Measurements from ENCODE around the gene FHIT. TPM values are rescaled to one million over a fixed set of nuclear protein-coding genes. Genes with fewer than 3 reads are reported as not detected.

FHIT gene
- polyA plus RNA-seq, 1 donor from 2014 or later = 17.3 TPM

GRCh38 chr3:59786374-59786773 lies 1464.9 kb downstream of the FHIT start:
- Mint-ChIP-seq H3K36me3 (no peaks in the 10 kb centered on the region), H3K4me3 (no peak overlapping the region), H3K9me3 (no peaks in the 10 kb centered on the region), H3K27ac (no peak overlapping the region), H3K27me3 (no peaks in the 10 kb centered on the region), H3K4me1 (peaks cover 4 to 11% (median 4%) of the 10 kb centered on the region in 3 donors)

- Mint-ChIP-seq H3K9me3 (peaks cover 0 to 2% (median 0%) of the 10 kb centered on the region in 3 donors), H3K4me1 (peaks cover 3 to 8% (median 4%) of the 10 kb centered on the region in 3 donors), H3K27me3 (no peaks in the 10 kb centered on the region), H3K27ac (peak overlapping the region in 2 of 3 donors; percentile 64 to 87), H3K36me3 (no peaks in the 10 kb centered on the region), H3K4me3 (no peak overlapping the region)
Measured at GRCh38 chr3:59784164-59784563, 1467.1 kb downstream of the FHIT start.

- peaks cover 3 to 8% (median 4%) of the 10 kb centered on the region in 3 donors for H3K4me1 Mint-ChIP-seq
- H3K27ac Mint-ChIP-seq = peak overlapping the region in 1 of 3 donors; percentile 87
- H3K9me3 Mint-ChIP-seq = peaks cover 0 to 2% (median 0%) of the 10 kb centered on the region in 3 donors
- no peaks in the 10 kb centered on the region for H3K27me3 Mint-ChIP-seq
- no peaks in the 10 kb centered on the region for H3K36me3 Mint-ChIP-seq
- no peak overlapping the region for H3K4me3 Mint-ChIP-seq
Measured at GRCh38 chr3:59783468-59783988, 1467.7 kb downstream of the FHIT start.

- Mint-ChIP-seq H3K4me3 (no peak overlapping the region), H3K9me3 (peaks cover 0 to 2% (median 0%) of the 10 kb centered on the region in 3 donors), H3K27me3 (no peaks in the 10 kb centered on the region), H3K4me1 (peaks cover 8 to 13% (median 12%) of the 10 kb centered on the region in 3 donors), H3K27ac (no peak overlapping the region), H3K36me3 (no peaks in the 10 kb centered on the region)
Measured at GRCh38 chr3:59782664-59783063, 1468.6 kb downstream of the FHIT start.

- no peak overlapping the region for H3K4me3 Mint-ChIP-seq
- no peaks in the 10 kb centered on the region for H3K27me3 Mint-ChIP-seq
- peaks cover 10 to 17% (median 16%) of the 10 kb centered on the region in 3 donors for H3K4me1 Mint-ChIP-seq
- H3K9me3 Mint-ChIP-seq = peaks cover 0 to 2% (median 0%) of the 10 kb centered on the region in 3 donors
- no peaks in the 10 kb centered on the region for H3K36me3 Mint-ChIP-seq
- H3K27ac Mint-ChIP-seq = no peak overlapping the region
Measured at GRCh38 chr3:59780209-59780608, 1471.0 kb downstream of the FHIT start.

GRCh38 chr3:59779260-59779659 lies 1472.0 kb downstream of the FHIT start:
- peaks cover 10 to 17% (median 15%) of the 10 kb centered on the region in 3 donors for H3K4me1 Mint-ChIP-seq
- peaks cover 0 to 2% (median 0%) of the 10 kb centered on the region in 3 donors for H3K9me3 Mint-ChIP-seq
- H3K4me3 Mint-ChIP-seq = no peak overlapping the region
- no peak overlapping the region for H3K27ac Mint-ChIP-seq
- H3K36me3 Mint-ChIP-seq = no peaks in the 10 kb centered on the region
- H3K27me3 Mint-ChIP-seq = no peaks in the 10 kb centered on the region

- Mint-ChIP-seq H3K9me3 (peaks cover 0 to 2% (median 0%) of the 10 kb centered on the region in 3 donors), H3K4me3 (no peak overlapping the region), H3K27me3 (no peaks in the 10 kb centered on the region), H3K36me3 (no peaks in the 10 kb centered on the region), H3K27ac (peak overlapping the region in 2 of 3 donors; percentile 6 to 60), H3K4me1 (peaks cover 10 to 16% (median 13%) of the 10 kb centered on the region in 3 donors)
Measured at GRCh38 chr3:59777667-59778077, 1473.6 kb downstream of the FHIT start.

GRCh38 chr3:59777066-59777465 lies 1474.2 kb downstream of the FHIT start:
- H3K9me3 Mint-ChIP-seq = peaks cover 0 to 2% (median 0%) of the 10 kb centered on the region in 3 donors
- H3K27me3 Mint-ChIP-seq = peaks cover under 1% of the 10 kb centered on the region
- peaks cover 12 to 16% (median 13%) of the 10 kb centered on the region in 3 donors for H3K4me1 Mint-ChIP-seq
- no peak overlapping the region for H3K27ac Mint-ChIP-seq
- H3K36me3 Mint-ChIP-seq = no peaks in the 10 kb centered on the region
- H3K4me3 Mint-ChIP-seq = no peak overlapping the region

GRCh38 chr3:59775761-59776325 lies 1475.4 kb downstream of the FHIT start:
- H3K4me3 Mint-ChIP-seq = no peak overlapping the region
- H3K36me3 Mint-ChIP-seq = no peaks in the 10 kb centered on the region
- H3K9me3 Mint-ChIP-seq = peaks cover 0 to 2% (median 0%) of the 10 kb centered on the region in 3 donors

GRCh38 chr3:59775106-59775505 lies 1476.1 kb downstream of the FHIT start:
- Mint-ChIP-seq H3K4me3 (no peak overlapping the region), H3K27ac (no peak overlapping the region), H3K4me1 (peaks cover 12 to 16% (median 13%) of the 10 kb centered on the region in 3 donors), H3K27me3 (peaks cover 3% of the 10 kb centered on the region), H3K36me3 (no peaks in the 10 kb centered on the region), H3K9me3 (peaks cover 0 to 2% (median 0%) of the 10 kb centered on the region in 3 donors)

More at GRCh38 chr3:59775761-59776325, 1475.4 kb downstream of the FHIT start:
- Mint-ChIP-seq H3K4me1 (peaks cover 12 to 16% (median 13%) of the 10 kb centered on the region in 3 donors), H3K27ac (no peak overlapping the region), H3K27me3 (peaks cover 3% of the 10 kb centered on the region)

- Mint-ChIP-seq H3K27me3 (peaks cover 3% of the 10 kb centered on the region), H3K36me3 (no peaks in the 10 kb centered on the region), H3K4me1 (peaks cover 12 to 16% (median 13%) of the 10 kb centered on the region in 3 donors), H3K9me3 (peaks cover 0 to 2% (median 0%) of the 10 kb centered on the region in 3 donors), H3K4me3 (no peak overlapping the region), H3K27ac (no peak overlapping the region)
Measured at GRCh38 chr3:59774634-59775033, 1476.6 kb downstream of the FHIT start.

- peaks cover 12 to 16% (median 13%) of the 10 kb centered on the region in 3 donors for H3K4me1 Mint-ChIP-seq
- H3K27me3 Mint-ChIP-seq = peaks cover 3% of the 10 kb centered on the region
- no peaks in the 10 kb centered on the region for H3K9me3 Mint-ChIP-seq
- H3K36me3 Mint-ChIP-seq = no peaks in the 10 kb centered on the region
- no peak overlapping the region for H3K4me3 Mint-ChIP-seq
- H3K27ac Mint-ChIP-seq = no peak overlapping the region
Measured at GRCh38 chr3:59774000-59774399, 1477.3 kb downstream of the FHIT start.

GRCh38 chr3:59772416-59773408 lies 1478.5 kb downstream of the FHIT start:
- H3K9me3 Mint-ChIP-seq = no peaks in the 10 kb centered on the region
- peaks cover 6 to 12% (median 7%) of the 10 kb centered on the region in 3 donors for H3K4me1 Mint-ChIP-seq
- H3K4me3 Mint-ChIP-seq = no peak overlapping the region
- H3K27ac Mint-ChIP-seq = peak overlapping the region in 1 of 3 donors; percentile 22
- H3K36me3 Mint-ChIP-seq = no peaks in the 10 kb centered on the region
- H3K27me3 Mint-ChIP-seq = peaks cover 3% of the 10 kb centered on the region

- peaks cover 0 to 8% (median 4%) of the 10 kb centered on the region in 3 donors for H3K4me1 Mint-ChIP-seq
- H3K36me3 Mint-ChIP-seq = no peaks in the 10 kb centered on the region
- H3K9me3 Mint-ChIP-seq = no peaks in the 10 kb centered on the region
- peaks cover 3% of the 10 kb centered on the region for H3K27me3 Mint-ChIP-seq
- no peak overlapping the region for H3K4me3 Mint-ChIP-seq
- H3K27ac Mint-ChIP-seq = peak overlapping the region in 1 of 3 donors; percentile 22
Measured at GRCh38 chr3:59771768-59772181, 1479.5 kb downstream of the FHIT start.

Data from IgD-negative memory B cell (primary cell).